GF-D8 (cell line): ENCODE results near the gene TTLL5.

ENCODE experiments used
- DNase-seq: peaks from one replicate; lab custom pipeline; 2025; lab: John Stamatoyannopoulos, UW

The TTLL5 gene

DNA sequence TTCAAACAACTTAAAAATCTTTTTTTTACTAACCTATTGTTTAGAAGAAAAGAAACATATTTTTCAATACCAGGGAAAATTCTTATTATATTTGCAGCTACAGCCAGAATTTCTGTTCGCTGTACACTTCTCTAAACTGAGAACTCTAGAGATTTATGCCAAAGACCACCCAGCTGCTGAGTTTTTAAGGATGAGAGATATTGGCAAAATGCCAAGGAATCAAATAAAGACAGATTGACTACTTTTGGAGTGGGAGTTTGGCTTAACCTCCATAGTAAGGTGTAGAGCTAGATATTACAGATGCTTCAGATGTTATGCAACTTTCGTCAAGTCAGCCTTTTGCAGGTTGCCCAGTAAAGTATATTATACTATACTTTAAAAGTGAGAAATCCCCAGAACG lies 71.8 kb downstream of the TTLL5 start:
- DNase-seq = no peak

DNA sequence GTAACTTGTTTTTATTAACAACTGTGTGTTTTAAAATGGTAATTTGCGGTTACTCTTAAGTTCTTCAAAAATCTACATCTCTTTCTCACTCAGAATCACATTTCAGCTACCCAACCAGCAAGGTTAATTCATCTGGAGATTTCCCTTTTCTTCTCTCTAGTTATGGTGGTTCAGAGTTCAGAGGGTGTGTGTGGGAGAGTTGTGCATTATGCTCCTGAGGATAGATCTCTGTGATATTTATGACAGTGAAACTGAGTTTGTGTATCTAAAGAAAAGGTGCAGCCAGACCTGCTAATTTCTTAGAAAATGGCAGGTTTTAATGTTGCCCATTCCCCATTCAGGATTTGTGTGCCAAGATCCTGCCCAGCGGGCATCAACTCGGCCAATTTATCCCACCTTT lies 73.8 kb downstream of the TTLL5 start:
- no peak for DNase-seq

DNA sequence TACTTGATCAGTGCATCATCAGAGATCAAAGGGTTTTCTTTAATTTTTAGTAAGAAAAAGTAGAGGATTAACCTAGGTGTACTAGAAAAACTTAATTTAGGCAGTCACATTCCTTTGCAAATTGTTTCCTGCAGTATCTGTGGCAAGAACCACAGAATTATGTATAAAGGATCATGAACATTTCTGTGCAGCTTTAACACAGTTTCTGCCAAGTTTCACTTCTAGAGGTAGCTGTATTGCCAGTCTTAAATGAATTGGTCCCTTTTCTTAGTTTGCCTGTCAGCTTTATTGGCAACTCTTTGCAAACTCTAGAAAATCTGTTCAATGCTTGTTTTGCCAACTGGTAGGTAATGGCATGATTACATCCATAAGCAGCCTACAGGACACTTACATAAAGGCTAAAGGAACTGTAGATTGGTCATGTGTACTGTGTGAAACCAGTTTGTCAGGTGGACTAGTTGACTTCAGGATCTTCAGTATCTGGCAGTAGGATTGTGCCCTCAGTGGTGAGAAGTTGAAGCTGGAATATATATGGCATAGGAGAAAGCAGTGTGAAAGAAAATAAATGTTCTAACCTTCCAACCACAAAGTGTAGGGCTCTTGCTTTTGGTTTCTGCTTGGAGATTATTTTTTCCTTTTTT lies 75.9 kb downstream of the TTLL5 start:
- DNase-seq = no peak

DNA sequence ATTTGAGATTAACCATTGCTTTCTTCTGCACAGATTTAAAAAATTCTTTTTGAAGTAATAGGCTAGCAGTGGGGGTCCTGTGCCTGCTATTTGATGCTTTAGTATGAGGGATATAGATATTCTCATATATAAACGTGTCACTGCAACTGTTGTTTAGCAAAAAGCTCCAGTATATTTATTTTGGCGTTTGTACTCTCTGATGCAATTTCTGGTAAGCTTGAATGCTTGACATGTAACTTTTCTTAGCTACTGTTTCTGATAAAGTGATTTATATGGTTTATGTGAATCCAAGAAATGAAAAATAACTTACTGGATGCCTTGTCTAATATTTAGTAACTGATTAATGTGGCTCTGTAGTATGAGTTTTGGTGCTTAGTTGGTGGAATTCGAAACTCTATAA lies 77.1 kb downstream of the TTLL5 start:
- DNase-seq = no peak

DNA sequence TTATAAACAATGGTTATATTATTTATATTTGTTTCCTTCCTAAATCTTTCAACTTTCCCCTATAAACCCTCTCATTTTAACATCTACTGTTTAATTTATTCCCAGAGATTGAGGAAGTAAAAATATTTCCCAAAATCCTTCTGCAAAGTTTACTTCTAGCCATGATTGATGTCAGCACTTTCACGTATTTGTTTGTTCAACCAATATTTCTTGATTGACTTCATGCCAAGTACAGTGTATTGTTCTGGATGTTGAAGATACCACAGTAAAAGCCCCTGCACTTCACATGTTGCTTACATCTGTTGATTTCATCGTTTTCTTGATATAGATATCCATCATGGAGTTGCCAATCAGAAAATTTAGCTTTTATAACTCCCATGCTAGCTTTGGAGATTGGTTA lies 81.8 kb downstream of the TTLL5 start:
- DNase-seq = no peak

DNA sequence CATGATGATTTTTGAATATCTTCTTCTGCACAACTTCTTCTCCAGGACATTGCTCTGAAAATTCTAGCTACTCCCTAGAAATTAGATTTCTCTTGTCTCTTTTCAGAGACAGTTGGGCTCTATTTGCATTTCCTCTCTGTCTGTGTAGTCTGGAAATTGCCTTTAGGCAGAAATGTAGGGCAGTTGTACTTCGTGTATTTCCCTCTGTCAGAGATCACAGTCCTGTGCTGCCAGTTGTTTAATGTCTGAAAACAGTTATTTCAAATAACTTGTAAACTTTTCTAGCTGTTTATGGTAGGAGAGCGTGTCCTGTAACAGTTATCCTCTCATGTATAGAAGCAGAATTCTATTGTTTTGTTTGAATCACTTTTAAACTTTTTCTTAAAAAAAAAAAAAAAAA lies 86.9 kb downstream of the TTLL5 start:
- no peak for DNase-seq

DNA sequence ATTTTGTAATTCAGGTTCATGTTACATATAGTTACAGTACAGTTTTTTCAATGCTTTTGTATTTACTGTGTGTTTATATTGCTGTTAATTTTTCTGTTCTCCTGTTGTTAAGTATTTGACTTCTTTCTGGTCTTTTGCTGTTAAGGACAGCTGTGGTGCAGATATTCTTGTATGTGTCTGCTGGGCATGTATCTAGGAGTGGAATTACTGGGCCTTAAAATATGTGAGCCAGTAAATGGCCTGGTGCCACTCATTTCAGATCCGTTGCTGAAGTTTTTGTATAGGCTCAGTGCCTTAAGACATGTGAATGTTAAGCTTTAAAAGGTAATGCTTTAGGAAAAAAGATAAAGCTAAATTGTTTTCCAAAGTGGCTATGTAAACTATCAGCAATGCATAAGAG lies 87.3 kb downstream of the TTLL5 start:
- no peak for DNase-seq

DNA sequence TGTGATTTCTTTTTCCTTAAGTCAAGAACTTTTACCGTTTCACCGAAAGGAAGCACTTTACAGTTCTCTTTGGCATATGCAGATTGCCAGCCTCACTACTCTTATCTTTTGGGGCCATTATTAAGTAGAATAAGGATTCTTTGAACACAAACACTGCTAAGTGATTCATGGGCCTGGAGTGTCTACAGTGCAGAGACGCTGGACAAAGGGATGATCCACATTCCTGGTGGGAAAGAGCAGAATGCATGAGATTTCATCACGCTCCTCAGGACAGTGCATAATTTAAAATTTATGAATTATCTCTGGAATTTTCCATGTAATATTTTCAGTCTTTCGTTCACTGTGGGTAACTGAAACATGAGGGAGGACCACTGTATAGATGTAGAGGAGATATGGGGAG lies 90.2 kb downstream of the TTLL5 start:
- no peak for DNase-seq

DNA sequence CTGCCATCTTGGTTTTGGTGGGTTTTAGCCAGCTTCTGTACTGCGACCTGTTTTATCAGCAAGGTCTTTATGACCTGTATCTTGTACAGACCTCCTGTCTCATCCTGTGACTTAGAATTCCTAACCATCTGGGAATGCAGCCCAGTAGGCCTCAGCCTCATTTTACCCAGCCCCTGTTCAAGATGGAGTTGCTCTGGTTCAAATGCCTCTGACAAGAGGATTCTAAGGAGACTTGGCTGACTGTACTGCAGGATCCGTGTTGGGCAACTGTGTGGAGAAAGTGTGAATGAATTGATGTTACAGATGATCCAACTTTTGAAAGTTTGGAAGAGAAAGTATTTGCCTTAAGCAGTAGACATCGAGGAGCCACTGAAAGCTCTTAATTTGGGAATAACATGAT lies 91.0 kb downstream of the TTLL5 start:
- DNase-seq = no peak

DNA sequence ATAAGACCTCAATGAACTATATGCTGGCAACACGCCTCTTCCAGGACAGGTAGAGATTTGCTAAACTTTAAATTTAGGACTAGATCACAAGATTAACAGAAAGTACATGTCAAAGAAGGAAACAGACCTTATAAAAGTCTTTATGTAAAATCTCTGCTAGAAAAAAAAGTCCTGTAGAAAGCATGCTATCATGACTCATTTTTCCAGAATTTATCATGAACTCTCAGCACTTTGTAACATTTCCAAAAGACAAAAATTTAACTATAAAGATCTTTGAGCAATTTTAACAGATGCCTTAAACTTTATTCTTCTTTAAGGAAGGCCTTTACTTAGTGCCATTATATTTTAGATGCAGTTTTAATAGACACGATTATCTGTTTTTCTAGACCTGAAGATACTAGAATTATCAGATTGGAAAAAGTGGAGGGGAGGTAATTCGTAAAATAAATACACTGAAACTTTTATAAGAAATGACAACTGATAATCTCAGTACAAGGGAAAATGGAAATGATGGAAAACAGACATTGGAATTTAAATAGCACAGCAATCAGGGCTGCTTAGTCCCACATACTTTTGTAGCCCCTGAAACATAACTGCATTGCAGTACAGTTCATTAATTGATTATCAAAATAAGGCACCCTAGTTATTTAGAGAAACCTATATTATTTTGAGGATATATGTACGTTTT lies 92.0 kb downstream of the TTLL5 start:
- DNase-seq = no peak

DNA sequence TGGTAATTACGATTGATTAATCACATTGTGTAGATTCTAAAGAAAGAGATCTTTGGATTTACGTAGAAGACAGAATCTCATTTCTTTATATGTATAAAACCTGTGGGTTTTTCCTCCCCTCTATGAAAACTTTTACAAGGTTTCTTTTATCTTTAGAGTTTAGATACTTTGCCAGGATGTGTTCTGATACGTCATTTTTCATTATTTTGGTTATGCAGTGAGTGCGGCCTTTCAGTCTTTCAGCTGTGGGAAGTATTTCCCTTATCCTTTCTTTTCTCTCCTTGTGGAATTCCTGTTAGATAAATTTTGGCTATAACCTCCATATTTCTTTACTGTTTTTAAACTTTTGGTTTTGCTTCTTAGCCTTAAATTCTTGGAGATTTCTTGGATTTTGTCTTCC lies 92.7 kb downstream of the TTLL5 start:
- DNase-seq = no peak

DNA sequence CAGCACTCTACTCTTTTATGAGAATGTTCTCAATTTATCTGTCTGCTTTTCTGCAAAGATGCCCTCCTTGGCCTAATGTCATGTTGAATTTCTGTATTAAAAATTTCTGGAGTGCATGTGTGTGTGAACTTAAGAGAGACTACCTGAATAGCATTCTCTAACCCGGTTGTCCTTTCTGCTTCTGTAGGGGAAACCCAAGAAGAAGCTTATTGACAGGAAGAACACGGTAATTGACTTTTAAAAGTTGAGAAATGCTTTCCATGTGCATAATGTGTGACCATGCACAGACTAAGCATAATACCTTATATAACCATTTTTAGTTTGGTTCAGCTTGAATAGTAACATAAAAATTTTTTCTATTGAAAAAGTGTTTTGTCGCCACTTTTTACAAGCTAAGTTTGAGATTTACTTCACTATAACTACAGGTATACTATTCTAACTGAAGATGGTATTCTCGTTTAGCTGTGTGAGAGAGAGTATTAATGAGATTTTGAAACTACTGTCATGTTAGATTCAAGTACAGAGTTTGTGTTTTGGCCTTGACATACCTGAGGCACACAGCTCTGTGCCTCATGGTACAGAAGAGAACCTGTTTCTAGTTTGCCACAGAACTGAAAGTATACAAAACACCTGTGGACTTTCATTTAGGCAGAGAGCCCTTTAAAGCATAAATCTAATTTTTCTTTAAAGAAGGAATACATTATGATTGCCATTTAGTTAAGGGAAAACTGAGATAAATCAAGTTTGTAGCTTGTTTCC lies 96.8 kb downstream of the TTLL5 start:
- DNase-seq = no peak

DNA sequence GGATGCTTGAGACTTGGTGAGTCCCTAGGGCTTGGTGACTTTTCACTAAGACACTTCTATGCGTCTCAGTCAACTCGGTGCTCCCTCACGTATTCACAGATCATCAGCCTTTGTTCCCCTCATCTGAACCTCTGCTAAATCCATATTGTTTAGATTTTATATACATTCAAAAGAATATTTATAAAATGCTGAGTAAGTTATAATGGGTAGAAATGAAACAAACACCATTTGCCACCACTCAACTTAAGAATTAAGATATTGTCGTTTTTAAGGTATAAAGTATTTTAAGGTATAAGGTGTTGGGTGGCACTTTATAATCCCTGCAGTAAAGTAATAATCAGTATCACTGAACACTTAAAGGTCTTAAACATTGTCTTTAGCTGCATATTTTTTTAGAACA lies 103.0 kb downstream of the TTLL5 start:
- no peak for DNase-seq

DNA sequence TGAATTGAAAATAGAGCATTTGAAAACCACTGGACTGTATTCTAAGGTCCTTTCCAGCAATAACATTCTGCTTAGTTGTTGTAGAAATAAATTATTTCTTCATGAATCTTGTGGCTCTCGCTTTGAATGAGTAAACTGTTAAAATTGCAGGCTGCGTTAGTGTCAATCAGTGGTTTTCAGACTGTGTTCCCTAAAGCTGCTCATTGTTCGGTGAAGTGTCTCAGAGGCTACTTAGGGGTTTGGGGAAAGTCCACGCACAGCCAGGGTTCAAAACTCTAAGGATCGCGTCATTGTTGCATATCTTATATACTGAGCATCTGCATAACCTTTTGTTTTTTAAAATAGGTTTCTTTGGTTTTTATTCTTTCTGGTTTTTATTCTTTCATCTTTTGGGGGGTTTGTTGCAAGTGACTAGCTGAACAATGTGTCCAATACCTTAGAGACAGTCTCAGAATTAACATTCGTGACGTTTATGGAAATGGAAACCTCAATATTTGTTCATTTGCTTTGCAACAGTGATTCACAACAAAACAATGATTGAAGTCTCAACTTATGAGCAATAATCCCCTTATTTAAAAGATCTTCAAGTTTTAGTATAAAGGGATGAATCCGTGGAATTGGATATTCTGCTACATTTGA lies 108.1 kb downstream of the TTLL5 start:
- no peak for DNase-seq

DNA sequence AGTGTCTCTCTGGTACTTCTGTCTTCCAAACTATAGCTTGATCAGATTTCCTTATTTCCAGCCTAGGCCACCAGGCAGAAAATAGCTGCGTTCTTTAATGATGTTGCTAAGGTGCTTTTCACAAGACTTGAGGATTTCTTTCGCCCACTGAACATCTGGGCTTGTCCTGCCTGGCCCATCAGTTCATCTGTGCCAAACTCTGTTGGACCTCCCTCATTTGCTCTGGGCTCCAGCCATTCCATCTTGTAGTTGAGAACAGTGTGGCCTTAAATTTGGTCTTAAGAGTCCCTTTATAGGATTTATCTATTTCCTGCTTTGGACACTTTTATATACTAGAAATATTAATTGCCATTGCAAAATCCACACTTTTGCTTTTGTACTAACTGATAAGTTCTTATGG lies 109.6 kb downstream of the TTLL5 start:
- DNase-seq = no peak

DNA sequence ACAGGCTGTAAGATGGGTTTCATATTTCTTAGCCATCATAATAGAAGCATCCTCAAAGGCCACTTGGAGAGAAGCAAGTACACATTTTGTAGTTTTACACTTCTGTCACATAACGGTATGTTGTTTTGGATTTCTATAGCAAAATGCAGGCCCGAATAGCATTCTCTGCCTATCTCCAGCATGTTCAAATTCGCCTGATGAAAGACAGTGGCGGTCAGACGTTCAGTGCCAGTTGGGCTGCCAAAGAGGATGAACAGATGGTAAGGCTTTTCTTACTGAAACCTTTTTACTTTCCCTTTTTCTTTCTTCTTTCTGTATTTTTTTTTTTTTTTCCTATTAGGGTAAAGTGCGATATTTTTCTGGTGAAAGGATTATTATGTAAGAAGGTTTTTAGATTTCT lies 110.5 kb downstream of the TTLL5 start:
- DNase-seq = no peak

DNA sequence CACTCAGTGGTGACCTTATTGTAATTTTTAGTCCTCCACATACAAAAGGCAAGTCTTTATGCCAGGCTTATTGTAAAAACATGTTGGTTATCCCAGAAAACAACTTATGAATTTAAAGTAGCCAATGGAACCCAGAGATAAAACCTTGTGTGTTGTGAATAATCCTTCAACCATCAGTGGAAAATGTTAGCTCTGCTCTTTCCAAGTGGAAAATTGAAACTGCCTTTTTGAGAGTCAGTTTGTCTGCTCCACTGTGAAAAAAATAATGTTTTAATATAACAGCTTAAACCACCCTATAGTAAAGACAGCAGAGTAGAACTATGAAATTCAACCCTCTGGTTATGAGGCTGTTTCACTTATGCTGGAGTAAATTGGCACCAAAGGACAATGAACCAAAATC lies 112.0 kb downstream of the TTLL5 start:
- DNase-seq = no peak

DNA sequence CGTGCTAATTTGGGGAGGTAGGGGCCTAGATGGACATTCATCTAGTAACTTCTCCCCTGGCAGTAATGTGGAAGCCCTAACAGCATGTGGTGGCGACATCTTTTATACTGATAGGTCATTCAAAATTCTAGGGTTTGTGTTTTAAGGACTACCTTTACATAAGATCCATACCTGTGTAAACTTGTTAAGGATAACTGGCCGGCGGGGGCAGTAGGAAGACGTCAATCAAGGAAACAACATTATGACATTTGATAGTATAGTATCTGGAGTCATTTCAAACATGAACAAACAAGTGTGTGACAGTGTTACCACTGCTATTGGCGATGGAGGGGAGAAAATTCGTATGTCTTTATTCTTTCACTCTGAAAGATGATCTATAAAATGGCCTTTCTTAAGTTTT lies 120.0 kb downstream of the TTLL5 start:
- DNase-seq = no peak

DNA sequence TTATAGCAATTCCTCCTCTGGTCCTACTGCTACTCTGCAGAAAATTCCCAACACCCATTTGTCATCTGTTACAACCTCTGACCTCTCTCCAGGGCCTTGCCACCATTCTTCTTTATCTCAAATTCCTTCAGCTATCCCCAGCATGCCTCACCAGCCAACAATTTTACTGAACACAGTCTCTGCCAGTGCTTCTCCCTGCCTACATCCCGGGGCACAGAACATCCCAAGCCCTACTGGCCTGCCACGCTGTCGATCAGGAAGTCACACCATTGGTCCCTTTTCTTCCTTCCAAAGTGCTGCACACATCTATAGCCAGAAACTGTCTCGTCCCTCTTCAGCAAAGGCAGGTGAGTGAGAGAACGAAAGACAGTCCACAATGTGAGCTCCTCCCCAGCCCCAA lies 122.1 kb downstream of the TTLL5 start:
- no peak for DNase-seq

DNA sequence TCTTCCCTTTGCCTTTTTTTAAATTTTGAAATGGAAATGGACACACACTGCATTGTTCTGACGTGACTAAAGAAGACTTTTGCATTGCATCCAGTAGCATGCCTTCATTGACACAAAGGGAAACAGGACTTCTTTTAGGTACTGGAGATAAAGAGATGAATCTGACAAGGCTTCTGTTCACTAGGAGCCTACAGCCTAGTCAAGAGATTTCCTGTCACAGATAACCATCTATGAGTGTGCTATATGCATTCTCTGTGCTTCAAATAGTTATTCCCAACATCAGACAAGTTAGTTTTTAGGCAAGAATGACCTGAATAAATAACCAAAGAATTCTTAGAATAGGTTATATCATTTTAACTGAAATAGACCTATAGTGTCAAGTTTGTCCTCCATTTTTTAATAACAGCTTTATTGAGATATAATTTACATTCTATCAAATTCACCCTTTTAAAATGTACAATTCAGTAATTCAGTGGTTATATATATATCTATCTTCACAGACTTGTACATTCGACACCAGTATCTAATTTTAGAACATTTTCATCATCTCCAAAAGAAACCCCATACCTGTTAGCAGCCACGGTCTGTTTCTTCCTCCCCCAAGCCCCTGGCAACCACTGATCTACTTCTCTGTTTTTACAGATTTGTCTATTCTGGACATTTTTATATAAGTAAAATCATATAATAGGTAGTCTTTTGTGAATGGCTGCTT lies 122.7 kb downstream of the TTLL5 start:
- DNase-seq = no peak

DNA sequence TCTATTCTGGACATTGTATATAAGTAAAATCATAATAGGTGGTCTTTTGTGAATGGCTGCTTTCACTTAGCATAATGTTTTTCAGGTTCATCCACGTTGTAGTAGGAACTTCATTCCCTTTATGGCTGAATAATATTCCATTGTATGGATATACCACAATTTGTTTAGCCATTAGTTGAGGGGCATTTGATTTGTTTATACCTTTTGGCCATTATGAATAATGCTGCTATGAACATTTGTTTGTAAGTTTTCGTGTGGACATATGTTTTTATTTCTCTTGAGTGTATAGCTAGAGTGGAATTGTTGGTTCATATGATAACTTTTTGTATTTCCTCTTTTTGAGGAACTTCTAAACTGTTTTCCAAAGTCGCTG lies 123.3 kb downstream of the TTLL5 start:
- no peak for DNase-seq

DNA sequence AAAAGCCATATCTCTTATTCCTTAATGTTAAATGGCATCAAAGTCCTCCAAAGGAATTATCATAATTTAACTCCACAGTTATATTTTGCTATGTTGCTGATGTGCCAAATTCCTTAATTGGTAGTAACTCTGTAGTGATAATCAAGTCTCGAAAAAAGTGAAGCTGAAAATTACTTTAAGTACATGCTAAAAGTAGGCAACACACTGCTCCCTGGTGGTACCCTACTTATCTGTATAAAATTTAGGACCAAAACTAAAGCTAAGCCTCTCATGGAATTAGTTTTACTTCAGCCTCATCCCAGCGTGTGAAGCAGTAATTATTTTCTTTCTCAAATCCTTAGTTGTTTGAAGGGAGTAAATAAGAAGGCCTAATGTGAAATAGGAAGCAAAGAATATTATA lies 132.8 kb downstream of the TTLL5 start:
- DNase-seq = no peak
